ENCODE results near the gene B4GALT6. TPM values are rescaled to one million over a fixed set of nuclear protein-coding genes. Genes with fewer than 3 reads are reported as not detected.

B4GALT6 gene
- total and polyA plus RNA-seq, 2 of the 13 experiments (the other 11 are each of a cell fraction or from before 2014, with no cell fraction given): 1.9 to 3.3 TPM

GRCh38 chr18:31624892-31625640, 59.3 kb downstream of the B4GALT6 start:
- Histone ChIP-seq H2AFZ (ENCODE audit: low read length) (no peak overlapping the region), H3K79me2 (ENCODE audit: insufficient read depth, low read length) (no peaks in the 10 kb centered on the region), H3K4me1 (ENCODE audit: insufficient read depth, low read length) (peaks cover 12% of the 10 kb centered on the region), H3K4me2 (ENCODE audit: low read depth, low read length) (no peak overlapping the region), H3K27ac (ENCODE audit: extremely low read length, insufficient read depth, low read length) (no peak overlapping the region), H3K27me3 (ENCODE audit: control insufficient read depth in 1 of 2, insufficient read depth in 2 of 2, low read length in 2 of 2) (no peaks in the 10 kb centered on the region), H3K9me3 (ENCODE audit: low read length) (no peaks in the 10 kb centered on the region), H4K20me1 (ENCODE audit: insufficient read depth, low read length) (no peaks in the 10 kb centered on the region), H3K9ac (ENCODE audit: insufficient read depth, low read depth, low read length) (no peak overlapping the region), H3K4me3 (replicated peaks in 1 of 3; ENCODE audit: insufficient read depth in 1 of 3, low read depth in 2 of 3, low read length in 3 of 3) (no peak overlapping the region), H3K36me3 (replicated peaks in 1 of 2; ENCODE audit: control insufficient read depth in 1 of 2, insufficient read depth in 2 of 2, low read length in 2 of 2) (no peaks in the 10 kb centered on the region)
- ChIA-PET POLR2A (interaction anchor here (0.9 kb wide), 1 partner anchor 38 kb away, joined by 3 read pairs; no protein-coding TSS in a partner anchor), CTCF (ENCODE audit: low intra/inter-chr PET ratio, low total read pairs) (no interaction called here)
- TF ChIP-seq GATAD1 (CRISPR knock-in tag; IDR thresholded peaks at IDR 0.05) (no peak), ZNF652 (CRISPR knock-in tag; IDR thresholded peaks at IDR 0.05; ENCODE audit: borderline replicate concordance, low read depth) (peak; percentile 77), REL (CRISPR knock-in tag; conservative IDR thresholded peaks at IDR 0.05) (no peak), ZNF660 (CRISPR knock-in tag; IDR thresholded peaks at IDR 0.05; ENCODE audit: borderline replicate concordance, low read depth) (no peak), ZNF263 (CRISPR knock-in tag; IDR thresholded peaks at IDR 0.05) (peak; percentile 57; the same call in 1 of the 2 replicates), DMAP1 (CRISPR knock-in tag; IDR thresholded peaks at IDR 0.05) (no peak), EZH2 (conservative IDR thresholded peaks at IDR 0.05; ENCODE audit: low read depth, low read length) (no peak), PRMT3 (CRISPR knock-in tag; IDR thresholded peaks at IDR 0.05; ENCODE audit: borderline replicate concordance, low read depth) (no peak), ARNTL (CRISPR knock-in tag; IDR thresholded peaks at IDR 0.05) (no peak), SNRNP70 (IDR thresholded peaks at IDR 0.05; ENCODE audit: low read depth, low read length) (no peak), KDM5B (CRISPR knock-in tag; IDR thresholded peaks at IDR 0.05; ENCODE audit: borderline replicate concordance) (no peak), RXRA (CRISPR knock-in tag; IDR thresholded peaks at IDR 0.05) (no peak), ZNF556 (CRISPR knock-in tag; IDR thresholded peaks at IDR 0.05; ENCODE audit: borderline replicate concordance) (no peak), ZNF639 (CRISPR knock-in tag; conservative IDR thresholded peaks at IDR 0.05) (no peak), HNRNPUL1 (IDR thresholded peaks at IDR 0.05; ENCODE audit: low read depth, low read length) (no peak)
- FAIRE-seq (no peak), DNase-seq (ENCODE audit: low spot score) (no peak), ATAC-seq (peak; percentile 49; the same call in 2 of the 3 replicates)
- BruUV-seq (replicated peaks): no TSS peak
- intact Hi-C loops (cut with micrococcal nuclease; ENCODE audit: unreplicated experiment) (no loop called here), in situ Hi-C loops (cut with HindIII; ENCODE audit: extremely low pct_ligation_motif_present, low pct_unique_long_range_greater_than_20kb) (loop anchor here (5.0 kb wide), 1 partner anchor 68 kb away; no protein-coding TSS in a partner anchor)
- 68% methylated on average over 13 of the region's 13 CpGs for WGBS (ENCODE audit: low lambda C conversion rate)

Measured in HepG2 (cell line).